ENCODE results near the gene CARD8.

DNA sequence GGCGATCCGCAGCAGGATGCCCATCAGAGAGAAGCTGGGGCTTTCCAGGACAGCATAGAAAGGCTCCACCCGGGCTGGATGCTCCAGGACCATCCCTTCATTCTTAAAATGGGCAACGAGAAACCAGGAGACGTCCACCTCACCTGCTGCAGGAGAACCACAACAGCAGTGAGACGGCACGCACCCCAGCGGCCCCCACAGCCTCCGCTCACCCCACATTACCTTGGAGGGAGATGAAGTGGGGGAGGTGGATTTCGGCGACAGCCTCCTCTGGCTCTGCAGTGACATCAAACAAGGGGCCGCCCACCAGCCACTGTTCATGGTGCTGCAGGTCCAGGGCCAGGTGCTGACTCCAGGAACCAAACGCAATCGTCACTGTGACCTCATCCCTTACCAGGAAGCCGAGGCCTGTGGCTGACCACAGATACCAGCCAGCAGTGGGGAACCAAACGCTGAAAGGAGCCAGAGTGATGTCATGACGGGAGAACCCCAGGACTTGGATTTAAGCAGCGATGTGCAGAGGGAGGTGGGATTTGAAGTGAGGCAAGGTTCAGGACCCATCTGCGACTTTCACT is 25.1 kb downstream of the CARD8 start:
- TF ChIP-seq EZH2 (IDR thresholded peaks at IDR 0.05; ENCODE audit: low read depth, low read length, severe bottlenecking) = no peak
- TF ChIP-seq NRF1 (IDR thresholded peaks at IDR 0.05; ENCODE audit: low read depth, low read length) = no peak

Data from H1 (cell line).